Adipocyte (in vitro differentiated cells): ENCODE data around the gene MEIS3.

Experiments used
- DNase-seq: peaks from one replicate; pipeline ENCODE4 v3.0.0-alpha.2; 2015; ENCODE audit warnings: low read depth
- H3K27me3 ChIP-seq: replicated peaks from 2 replicates; pipeline ENCODE4 v1.7.0; 2013; ENCODE audit warnings: mild to moderate bottlenecking, low read length, moderate library complexity; ENCODE audit not compliant: control insufficient read depth, insufficient read depth
- H3K36me3 ChIP-seq: 2 replicates; pipeline ENCODE4 v1.7.0; 2013; ENCODE audit warnings: low read length, mild to moderate bottlenecking, moderate library complexity; ENCODE audit not compliant: control insufficient read depth, insufficient read depth, severe bottlenecking
- H3K4me1 ChIP-seq: 2 replicates; pipeline ENCODE4 v1.7.0; 2013; ENCODE audit warnings: mild to moderate bottlenecking, low read length, moderate library complexity; ENCODE audit not compliant: control insufficient read depth, insufficient read depth
- H3K4me3 ChIP-seq: 2 replicates; pipeline ENCODE4 v1.7.0; 2013; ENCODE audit warnings: mild to moderate bottlenecking, low read length, moderate library complexity
- H3K9ac ChIP-seq: 2 replicates; pipeline ENCODE4 v1.7.0; 2013; ENCODE audit warnings: mild to moderate bottlenecking, low read length, moderate library complexity
- H3K9me3 ChIP-seq: 2 replicates; pipeline ENCODE4 v1.7.0; 2013; ENCODE audit warnings: mild to moderate bottlenecking, low read length, moderate library complexity; ENCODE audit not compliant: control insufficient read depth

The MEIS3 gene

DNA sequence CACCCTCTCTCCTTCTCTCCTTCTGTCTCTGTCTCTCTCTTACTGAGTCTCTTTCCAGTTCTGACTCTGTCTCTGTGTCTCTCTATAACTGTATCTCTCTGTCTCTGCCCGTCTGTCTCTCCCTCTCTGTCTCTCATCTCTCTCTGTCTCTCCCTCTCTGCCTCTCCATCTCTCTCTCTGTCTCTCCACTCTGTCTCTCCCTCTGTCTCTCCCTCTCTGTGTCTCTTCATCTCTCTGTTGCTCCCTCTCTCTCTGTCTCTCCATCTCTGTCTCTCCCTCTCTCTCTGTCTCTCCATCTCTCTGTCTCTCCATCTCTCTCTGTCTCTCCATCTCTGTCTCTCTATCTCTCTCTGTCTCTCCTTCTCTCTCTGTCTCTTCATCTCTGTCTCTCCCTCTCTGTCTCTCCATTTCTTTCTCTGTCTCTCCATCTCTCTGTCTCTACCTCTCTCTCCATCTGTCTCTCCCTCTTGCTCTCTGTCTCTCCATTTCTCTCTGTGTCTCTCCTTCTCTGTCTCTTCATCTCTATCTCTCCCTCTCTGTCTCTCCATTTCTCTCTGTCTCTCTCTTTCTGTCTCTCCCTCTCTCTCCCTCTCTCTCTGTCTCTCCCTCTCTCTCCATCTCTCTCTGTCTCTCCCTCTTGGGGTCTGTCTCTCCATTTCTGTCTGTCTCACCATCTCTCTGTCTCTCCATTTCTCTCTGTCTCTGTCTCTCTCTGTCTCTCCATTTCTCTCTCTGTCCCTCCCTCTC is 3.3 kb upstream of the MEIS3 start:
- DNase-seq = no peak
- Histone ChIP-seq H3K9me3 (no peaks in the 10 kb centered on the region), H3K36me3 (no peaks in the 10 kb centered on the region), H3K27me3 (peaks cover 45% of the 10 kb centered on the region), H3K9ac (no peak overlapping the region), H3K4me1 (peaks cover 10% of the 10 kb centered on the region), H3K4me3 (no peak overlapping the region)

- Histone ChIP-seq H3K4me1 (peaks cover 10% of the 10 kb centered on the region), H3K36me3 (no peaks in the 10 kb centered on the region), H3K9ac (no peak overlapping the region), H3K9me3 (no peaks in the 10 kb centered on the region), H3K4me3 (no peak overlapping the region), H3K27me3 (peaks cover 45% of the 10 kb centered on the region)
- DNase-seq = peak; percentile 62
These were observed 2.6 kb upstream of the MEIS3 start for GRCh38 chr19:47421844-47422395.

DNA sequence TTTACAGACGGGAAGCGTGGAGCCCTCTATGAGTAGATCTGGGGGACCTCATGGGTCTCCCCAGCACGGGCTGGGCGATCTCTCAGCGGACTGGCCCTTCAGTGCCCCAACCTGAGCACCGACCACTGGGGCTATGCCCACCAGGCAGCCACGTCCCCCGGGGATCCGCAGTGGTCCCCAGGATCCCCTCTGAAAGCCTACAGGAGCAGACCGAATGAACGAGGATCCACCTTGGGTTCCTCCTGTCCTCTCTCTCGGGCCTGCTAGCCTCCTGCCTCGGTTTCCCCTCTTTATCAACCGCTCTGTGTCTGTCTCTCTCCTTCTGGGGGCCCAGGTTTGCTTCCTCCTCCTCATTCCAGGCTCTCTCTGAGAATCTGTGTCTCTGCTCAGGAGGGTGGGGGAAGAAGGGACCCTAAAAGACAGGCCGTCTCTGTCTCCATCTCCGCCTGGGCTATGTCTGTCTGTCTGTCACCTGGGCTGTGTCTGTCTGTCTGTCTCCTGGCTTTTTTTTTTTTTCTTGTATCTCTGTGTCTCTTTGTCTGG is 2.0 kb upstream of the MEIS3 start:
- no peak for DNase-seq
- Histone ChIP-seq H3K4me3 (no peak overlapping the region), H3K4me1 (peaks cover 10% of the 10 kb centered on the region), H3K9me3 (no peaks in the 10 kb centered on the region), H3K36me3 (no peaks in the 10 kb centered on the region), H3K9ac (no peak overlapping the region), H3K27me3 (peaks cover 45% of the 10 kb centered on the region)

GRCh38 chr19:47419789-47420188 is 462 bp upstream of the MEIS3 start:
- H3K27me3 ChIP-seq = peaks cover 39% of the 10 kb centered on the region
- H3K4me3 ChIP-seq = no peak overlapping the region
- H3K4me1 ChIP-seq = peaks cover 10% of the 10 kb centered on the region

DNA sequence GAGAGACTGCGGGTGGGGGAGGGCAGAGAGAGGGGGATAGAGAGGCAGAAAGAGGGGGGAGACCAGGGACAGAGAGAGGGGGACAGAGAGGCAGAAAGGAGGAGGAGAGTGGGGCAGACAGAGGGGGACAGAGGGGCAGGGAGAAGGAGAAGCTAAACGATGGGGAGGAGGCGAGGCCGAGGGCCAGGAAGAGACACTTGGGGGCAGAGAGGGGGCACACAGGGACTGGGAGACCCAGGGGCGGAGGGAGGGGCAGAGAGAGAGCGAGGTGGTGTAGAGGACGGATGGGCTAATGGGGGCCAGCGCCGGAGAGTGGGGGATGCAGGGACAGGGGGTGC is 666 bp downstream of the MEIS3 start:
- Histone ChIP-seq H3K4me3 (peak overlapping the region; percentile 79), H3K9me3 (no peaks in the 10 kb centered on the region), H3K27me3 (peaks cover 28% of the 10 kb centered on the region), H3K4me1 (peaks cover 10% of the 10 kb centered on the region), H3K9ac (peak overlapping the region; percentile 79), H3K36me3 (peaks cover 7% of the 10 kb centered on the region)
- no peak for DNase-seq

More at GRCh38 chr19:47419789-47420188, 462 bp upstream of the MEIS3 start:
- DNase-seq = no peak
- no peaks in the 10 kb centered on the region for H3K36me3 ChIP-seq
- no peaks in the 10 kb centered on the region for H3K9me3 ChIP-seq
- no peak overlapping the region for H3K9ac ChIP-seq

DNA sequence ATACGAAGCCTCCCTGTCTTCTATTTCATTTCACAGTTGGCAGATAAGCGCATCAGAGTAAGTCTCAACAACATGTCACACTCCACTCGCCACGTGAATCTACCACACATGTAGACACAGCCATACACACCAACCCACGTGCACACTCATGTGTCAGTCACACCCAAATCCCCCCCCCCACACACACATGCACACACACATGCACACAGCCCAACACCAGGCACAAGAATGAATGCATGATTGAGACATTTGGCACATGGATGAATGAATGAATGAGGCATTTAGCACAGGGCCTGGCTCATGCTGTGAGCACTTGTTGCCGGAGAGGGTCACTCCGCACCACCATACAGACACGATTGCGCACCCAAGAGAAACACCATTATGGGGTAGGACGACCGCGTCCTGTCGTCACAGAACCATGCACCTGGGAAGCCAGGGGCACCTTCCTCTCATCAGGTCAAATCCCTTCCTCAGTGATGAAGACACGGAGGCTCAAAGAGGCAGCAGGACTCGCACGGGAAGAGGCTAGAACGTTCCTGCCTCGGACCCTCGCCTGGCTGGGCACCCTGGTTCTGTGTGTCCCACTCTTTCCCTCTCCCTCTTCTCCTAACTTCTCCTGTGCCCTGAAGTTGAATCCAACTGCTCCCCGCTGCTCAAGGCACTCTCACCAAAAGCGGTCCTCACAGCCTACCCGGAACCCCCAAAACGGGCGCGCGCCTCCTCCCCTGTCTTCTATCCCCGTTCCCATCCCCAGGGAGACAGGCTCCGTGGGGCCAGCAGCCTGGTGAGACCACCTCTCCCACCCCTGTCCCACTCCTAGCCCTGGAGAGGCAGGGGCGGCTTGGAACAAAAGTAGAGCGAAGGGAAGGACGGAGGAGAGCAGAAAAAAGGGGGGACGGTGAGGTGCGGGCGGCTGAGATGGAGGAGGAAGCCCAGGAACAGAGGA is 1.3 kb downstream of the MEIS3 start:
- H3K36me3 ChIP-seq = peaks cover 7% of the 10 kb centered on the region
- DNase-seq = peak; percentile 44
- peaks cover 22% of the 10 kb centered on the region for H3K27me3 ChIP-seq
- H3K4me1 ChIP-seq = peaks cover 10% of the 10 kb centered on the region
- H3K9me3 ChIP-seq = no peaks in the 10 kb centered on the region
- peak overlapping the region; percentile 79 for H3K4me3 ChIP-seq
- peak overlapping the region; percentile 79 for H3K9ac ChIP-seq

DNA sequence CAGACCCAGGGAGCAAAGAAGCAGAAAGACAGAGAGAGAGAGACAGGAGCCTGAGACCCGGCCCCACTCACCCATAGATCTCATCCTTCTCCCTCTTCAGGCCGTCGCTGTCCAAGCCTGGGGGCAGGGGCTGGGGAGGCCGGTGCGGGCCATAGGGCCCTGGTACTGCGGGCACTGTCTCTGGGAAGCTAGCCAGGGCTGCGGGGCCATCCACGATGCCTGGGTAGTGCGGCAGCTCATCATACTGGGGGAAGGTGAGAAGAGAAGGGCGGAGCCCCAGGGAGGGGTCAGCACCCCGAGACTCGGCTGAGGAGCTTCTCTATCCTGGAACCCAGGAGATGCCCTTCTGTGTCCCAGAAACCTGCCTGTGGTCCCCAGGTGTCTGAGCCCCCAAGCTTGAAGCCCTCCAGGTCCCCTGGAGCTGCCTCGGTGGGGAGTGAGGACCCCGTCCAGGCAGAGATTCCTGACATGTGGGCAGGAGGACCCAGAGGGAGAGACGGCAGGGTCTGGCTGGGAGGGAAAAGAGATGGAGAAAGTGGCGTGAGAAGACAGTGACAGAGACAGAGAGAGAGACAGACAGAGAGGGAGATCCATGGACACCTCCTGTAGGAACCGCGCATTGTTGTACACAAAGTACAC is 2.1 kb downstream of the MEIS3 start:
- H3K4me1 ChIP-seq = peaks cover 10% of the 10 kb centered on the region
- DNase-seq = no peak
- no peak overlapping the region for H3K9ac ChIP-seq
- no peaks in the 10 kb centered on the region for H3K9me3 ChIP-seq
- H3K36me3 ChIP-seq = peaks cover 7% of the 10 kb centered on the region
- no peak overlapping the region for H3K4me3 ChIP-seq
- peaks cover 14% of the 10 kb centered on the region for H3K27me3 ChIP-seq

GRCh38 chr19:47416643-47416985 is 2.7 kb downstream of the MEIS3 start:
- Histone ChIP-seq H3K27me3 (peaks cover 12% of the 10 kb centered on the region), H3K9ac (no peak overlapping the region), H3K36me3 (peaks cover 7% of the 10 kb centered on the region), H3K4me3 (no peak overlapping the region), H3K9me3 (no peaks in the 10 kb centered on the region), H3K4me1 (peaks cover 10% of the 10 kb centered on the region)
- DNase-seq = no peak

- no peaks in the 10 kb centered on the region for H3K9me3 ChIP-seq
- H3K4me3 ChIP-seq = no peak overlapping the region
- H3K27me3 ChIP-seq = peaks cover 7% of the 10 kb centered on the region
- H3K9ac ChIP-seq = no peak overlapping the region
- H3K4me1 ChIP-seq = peaks cover 10% of the 10 kb centered on the region
- DNase-seq = no peak
- H3K36me3 ChIP-seq = peaks cover 7% of the 10 kb centered on the region
These were observed 3.2 kb downstream of the MEIS3 start for GRCh38 chr19:47415953-47416642.

DNA sequence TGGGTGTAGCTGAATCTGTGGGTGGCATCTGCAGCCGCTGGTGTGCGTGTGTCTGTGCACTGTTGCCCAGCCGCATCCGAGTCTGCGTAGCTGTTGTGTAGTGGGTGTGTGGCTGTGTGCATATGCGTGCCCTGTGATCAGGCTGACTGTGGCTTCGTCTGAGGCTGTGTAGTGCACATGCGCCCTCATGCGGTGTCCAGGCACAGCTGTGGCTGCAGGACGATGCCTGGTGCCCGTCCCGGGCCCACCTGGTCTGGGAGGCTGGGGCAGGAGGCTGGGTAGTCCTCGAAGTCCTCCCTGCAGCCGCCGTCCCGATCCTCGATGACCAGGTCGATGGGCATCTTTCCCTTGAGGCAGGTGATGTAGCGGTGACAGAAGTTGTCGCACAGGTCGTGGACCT is 4.9 kb downstream of the MEIS3 start:
- no peak for DNase-seq

More for the DNA sequence above, 4.9 kb downstream of the MEIS3 start:
- peaks cover under 1% of the 10 kb centered on the region for H3K27me3 ChIP-seq
- H3K4me1 ChIP-seq = peaks cover 10% of the 10 kb centered on the region
- peaks cover 7% of the 10 kb centered on the region for H3K36me3 ChIP-seq
- H3K9me3 ChIP-seq = no peaks in the 10 kb centered on the region
- H3K4me3 ChIP-seq = no peak overlapping the region
- no peak overlapping the region for H3K9ac ChIP-seq
